ENCODE measurements around the gene VASH1. TPM values are rescaled to one million over a fixed set of nuclear protein-coding genes. Genes with fewer than 3 reads are reported as not detected.

VASH1 gene
- total and polyA plus RNA-seq, 2 donors (not counting 3 experiments of a cell fraction or from before 2014, with no cell fraction given): 39.8 to 168 TPM

DNA sequence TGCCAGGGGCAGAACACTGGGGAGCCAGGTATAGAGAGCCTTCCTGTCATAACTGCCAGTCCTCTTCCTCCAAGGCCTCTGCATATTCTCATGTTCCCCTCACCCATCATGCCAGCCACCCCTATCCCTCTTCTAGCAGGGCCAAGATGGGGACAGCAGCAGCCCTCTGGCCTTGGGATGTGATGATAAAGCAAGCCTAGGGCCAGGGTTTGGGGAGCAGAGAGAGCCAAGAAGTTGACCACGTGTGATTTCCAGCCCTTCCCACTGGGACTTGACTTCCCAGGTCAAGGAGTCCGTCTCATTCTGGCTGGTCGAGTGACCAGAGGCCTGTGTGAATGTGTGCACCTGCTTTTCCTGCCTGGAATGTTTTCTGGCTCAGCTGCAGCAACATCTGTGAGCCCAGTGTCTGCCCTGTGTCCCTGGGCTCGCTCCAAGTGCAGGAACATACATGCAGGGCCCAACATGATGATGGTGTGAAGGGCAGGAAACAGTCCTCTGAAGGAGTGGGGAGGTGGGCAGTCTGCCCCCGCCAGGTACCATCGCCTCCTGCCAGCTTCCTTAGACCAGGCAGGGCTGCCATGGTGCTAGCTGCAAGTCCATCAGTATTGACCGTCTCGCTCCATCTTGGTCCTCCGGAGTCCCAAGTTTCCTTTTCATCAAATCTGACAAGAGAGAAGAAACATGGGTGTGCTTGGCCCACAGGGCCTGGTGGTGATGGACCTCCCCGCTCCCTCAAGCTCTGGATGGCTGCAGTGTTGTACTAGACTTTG, 21.0 kb downstream of the VASH1 start:
- DNase-seq (ENCODE audit: low read depth, low spot score) (no peak), FAIRE-seq (no peak)
- Histone ChIP-seq H3K4me3 (replicated peaks in 1 of 3; ENCODE audit: insufficient read depth in 1 of 3, low read depth in 1 of 3, low read length in 3 of 3) (no peak overlapping the region), H3K27ac (ENCODE audit: insufficient read depth, low read depth, low read length) (no peak overlapping the region), H3K36me3 (ENCODE audit: control insufficient read depth in 2 of 2, extremely low read depth in 1 of 2, insufficient read depth in 2 of 2, low read length in 2 of 2) (peaks cover 2 to 36% of the 10 kb centered on the region in 2 experiments), H3K9ac (replicated peaks; ENCODE audit: extremely low read depth, insufficient read depth, low read length) (no peak overlapping the region), H3K4me1 (ENCODE audit: control insufficient read depth, extremely low read depth, insufficient read depth, low read length) (no peaks in the 10 kb centered on the region), H3K9me3 (replicated peaks; ENCODE audit: control insufficient read depth, insufficient read depth, low read length) (no peaks in the 10 kb centered on the region), H3K4me2 (ENCODE audit: insufficient read depth, low read length) (no peak overlapping the region), H3K9me1 (replicated peaks; ENCODE audit: control insufficient read depth, extremely low read depth, insufficient read depth, low read length) (no peaks in the 10 kb centered on the region), H3K27me3 (ENCODE audit: control insufficient read depth in 2 of 2, insufficient read depth in 2 of 2, low read length in 2 of 2) (no peaks in the 10 kb centered on the region), H4K20me1 (replicated peaks; ENCODE audit: control insufficient read depth, extremely low read depth, insufficient read depth, low read length) (no peaks in the 10 kb centered on the region), H2AFZ (ENCODE audit: low read depth, low read length) (no peak overlapping the region), H3K79me2 (ENCODE audit: control insufficient read depth, insufficient read depth, low read length) (no peaks in the 10 kb centered on the region)
- intact Hi-C loops (cut with micrococcal nuclease): no loop called here
- POLR2A ChIA-PET: no interaction called here
- no peak for TF ChIP-seq JUN (IDR thresholded peaks at IDR 0.05; ENCODE audit: borderline replicate concordance, insufficient read depth, insufficient read length, low read depth)
- no peak for TF ChIP-seq POLR2A (IDR thresholded peaks at IDR 0.05; ENCODE audit: low read depth, low read length)
- no peak for TF ChIP-seq FOS (IDR thresholded peaks at IDR 0.05; ENCODE audit: borderline replicate concordance, insufficient read depth, low read length)
- TF ChIP-seq, protein P1, sequence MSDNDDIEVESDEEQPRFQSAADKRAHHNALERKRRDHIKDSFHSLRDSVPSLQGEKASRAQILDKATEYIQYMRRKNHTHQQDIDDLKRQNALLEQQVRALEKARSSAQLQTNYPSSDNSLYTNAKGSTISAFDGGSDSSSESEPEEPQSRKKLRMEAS (IDR thresholded peaks at IDR 0.05; ENCODE audit: insufficient read depth, insufficient read length): no peak
- no peak for TF ChIP-seq MYC (IDR thresholded peaks at IDR 0.05; ENCODE audit: low read depth, low read length)
- TF ChIP-seq POLR2AphosphoS5 (IDR thresholded peaks at IDR 0.05; ENCODE audit: insufficient read depth, low read depth, low read length): no peak
- dilution Hi-C loops (cut with MboI; ENCODE audit: extremely low pct_ligation_motif_present, low sequenced_read_pairs): no loop called here
- CTCF ChIA-PET: interaction anchor here (1.0 to 15.4 kb wide), 4 partner anchors 11 to 69 kb away, joined by 4 to 557 read pairs (median 36); no protein-coding TSS in a partner anchor
- BruUV-seq (replicated peaks): TSS peak; percentile 33
